GM21360 (cell line): ENCODE data around the gene OTOP2.

Experiments
- ATAC-seq: cut with Tn5 transposase; IDR thresholded peaks from one replicate; pipeline ENCODE4 v1.9.1; 2021; ENCODE audit warnings: mild to moderate bottlenecking, moderate library complexity; ENCODE audit not compliant: unreplicated experiment

Gene OTOP2

GRCh38 chr17:74924250-74924948 is at the start of gene OTOP2:
Gene OTOP2 (plus strand): TSS chr17:74924273. CDS start chr17:74924633, 360 bp downstream.
- ATAC-seq: no peak

- ATAC-seq: no peak
Measured at GRCh38 chr17:74874615-74875037, 49.4 kb upstream of the OTOP2 start.

- ATAC-seq: no peak
Measured at GRCh38 chr17:74875155-74875976, 48.7 kb upstream of the OTOP2 start.

GRCh38 chr17:74875977-74876593 is 48.0 kb upstream of the OTOP2 start:
- ATAC-seq: no peak

GRCh38 chr17:74877592-74878548 is 46.2 kb upstream of the OTOP2 start:
- ATAC-seq: no peak

GRCh38 chr17:74878658-74879057 is 45.4 kb upstream of the OTOP2 start:
- no peak for ATAC-seq

GRCh38 chr17:74879308-74879707 is 44.8 kb upstream of the OTOP2 start:
- no peak for ATAC-seq

GRCh38 chr17:74881073-74881472 is 43.0 kb upstream of the OTOP2 start:
- no peak for ATAC-seq

GRCh38 chr17:74882517-74883240 is 41.4 kb upstream of the OTOP2 start:
- no peak for ATAC-seq

- ATAC-seq: no peak
Measured at GRCh38 chr17:74883241-74883745, 40.8 kb upstream of the OTOP2 start.

GRCh38 chr17:74888469-74888868 is 35.6 kb upstream of the OTOP2 start:
- no peak for ATAC-seq

- ATAC-seq: no peak
Measured at GRCh38 chr17:74890554-74890953, 33.5 kb upstream of the OTOP2 start.

- ATAC-seq: no peak
Measured at GRCh38 chr17:74892013-74892841, 31.8 kb upstream of the OTOP2 start.

- ATAC-seq: no peak
Measured at GRCh38 chr17:74892974-74893911, 30.8 kb upstream of the OTOP2 start, which contains the start of gene FADS6. Gene FADS6 (minus strand): TSS chr17:74893633. CDS start chr17:74893595, 38 bp downstream.

GRCh38 chr17:74893936-74894671 is 30.0 kb upstream of the OTOP2 start:
- no peak for ATAC-seq

GRCh38 chr17:74898376-74898946 is 25.6 kb upstream of the OTOP2 start:
- no peak for ATAC-seq

- no peak for ATAC-seq
Measured at GRCh38 chr17:74900208-74900607, 23.9 kb upstream of the OTOP2 start.
